Measurements from ENCODE around the gene COL21A1.

GRCh38 chr6:56144538-56145324 lies 102.6 kb downstream of the COL21A1 start:
- TF ChIP-seq CTCF (IDR thresholded peaks at IDR 0.05) (no peak), POLR2A (IDR thresholded peaks at IDR 0.05) (no peak)

Data from vagina (tissue), 2 donors.